A549 (cell line): ENCODE data around the gene ZGPAT. TPM values are rescaled to one million over a fixed set of nuclear protein-coding genes. Genes with fewer than 3 reads are reported as not detected.

ENCODE experiments used
- ATAC-seq, 2 experiments: fragments of 200-7000 bp in 1 of 2; fragments of >200 bp in 1 of 2; cut with Nextera tagmentation in 1 of 2; cut with Tn5 transposase in 1 of 2; 3 replicates each; pipeline versions ENCODE4 v1.8.0 to v1.9.1; 2018 to 2020; ENCODE audit warnings: mild to moderate bottlenecking in 1 of 2, moderate library complexity in 1 of 2
- CTCF ChIA-PET: fragments of 300-600 bp; sonication (Branson Sonifier 250); formaldehyde crosslinking; extraction: SDS; loops from one replicate; lab custom pipeline; 2021; ENCODE audit warnings: antibody characterized with exemption, inconsistent platforms; lab: Yijun Ruan, JAX
- POLR2A ChIA-PET: fragments of 350-600 bp; formaldehyde crosslinking; extraction: SDS; loops from one replicate; lab custom pipeline; 2021; ENCODE audit warnings: antibody characterized with exemption, inconsistent platforms; lab: Yijun Ruan, JAX
- DNase-seq, 2 experiments: peaks; one replicate each; pipeline versions ENCODE4 v3.0.0 to v3.0.0-alpha.2; 2011 to 2016; ENCODE audit warnings: low read depth in 1 of 2, low spot score in 1 of 2
- FAIRE-seq: peaks from 2 replicates; lab custom pipeline; 2011; peaks lifted over from hg19 to GRCh38; lab: Jason Lieb, UNC
- H3K27ac ChIP-seq, 2 experiments: fragments of >200 bp; sonication (Bioruptor Twin); formaldehyde crosslinking; 3 replicates each; pipeline ENCODE4 v1.5.1; 2016 to 2017
- H3K4me1 ChIP-seq: fragments of >200 bp; sonication (Bioruptor Twin); formaldehyde crosslinking; 3 replicates; pipeline ENCODE4 v1.6.1; 2016
- H3K4me2 ChIP-seq: fragments of >200 bp; sonication (Bioruptor Twin); formaldehyde crosslinking; 3 replicates; pipeline ENCODE4 v1.6.1; 2016
- H3K4me3 ChIP-seq: fragments of >200 bp; sonication (Bioruptor Twin); formaldehyde crosslinking; 3 replicates; pipeline ENCODE4 v1.5.1; 2016
- H3K9me3 ChIP-seq: fragments of >200 bp; sonication (Bioruptor Twin); formaldehyde crosslinking; 3 replicates; pipeline ENCODE4 v1.6.1; 2016
- CBX2 ChIP-seq: fragments of 200-600 bp; sonication (generic); IDR thresholded peaks from 2 replicates; pipeline ENCODE4 v1.6.1; 2016; ENCODE audit warnings: low read depth, mild to moderate bottlenecking, borderline replicate concordance
- CBX8 ChIP-seq: fragments of 200-600 bp; sonication (generic); IDR thresholded peaks from 2 replicates; pipeline ENCODE4 v1.6.1; 2016
- CHD2 ChIP-seq: fragments of 150-350 bp; IDR thresholded peaks from 2 replicates; pipeline ENCODE4 v1.6.1; 2014; ENCODE audit warnings: low read length; ENCODE audit not compliant: partially characterized antibody
- CHD4 ChIP-seq: fragments of 200-600 bp; sonication (generic); IDR thresholded peaks from 2 replicates; pipeline ENCODE4 v1.6.1; 2016; ENCODE audit warnings: antibody characterized with exemption, mild to moderate bottlenecking, borderline replicate concordance
- ESRRA ChIP-seq: fragments of 150-350 bp; IDR thresholded peaks from 2 replicates; pipeline ENCODE4 v1.6.1; 2014; ENCODE audit warnings: mild to moderate bottlenecking, low read length, borderline replicate concordance
- FOSB ChIP-seq: fragments of 250-450 bp; sonication (Bioruptor Pico); IDR thresholded peaks from 2 replicates; pipeline ENCODE4 v1.5.0; 2020; ENCODE audit warnings: mild to moderate bottlenecking, moderate library complexity
- FOSL2 ChIP-seq, 2 experiments: fragments of 450-650 bp in 1 of 2; fragments of >200 bp in 1 of 2; sonication (Bioruptor Twin) in 1 of 2; formaldehyde crosslinking; IDR thresholded peaks; 2 replicates each; pipeline versions ENCODE4 v1.5.0 to v1.6.1; 2016 to 2020; ENCODE audit warnings: mild to moderate bottlenecking in 1 of 2, moderate library complexity in 1 of 2
- FOXS1 ChIP-seq: fragments of 250-450 bp; sonication (Bioruptor Pico); IDR thresholded peaks from 2 replicates; pipeline ENCODE4 v1.5.0; 2020; ENCODE audit warnings: mild to moderate bottlenecking, moderate library complexity
- GATA3 ChIP-seq: IDR thresholded peaks from 2 replicates; pipeline ENCODE4 v1.6.1; 2012; ENCODE audit warnings: borderline replicate concordance
- HDAC2 ChIP-seq: fragments of 200-600 bp; sonication (generic); IDR thresholded peaks from 2 replicates; pipeline ENCODE4 v1.6.1; 2016
- HOXB13 ChIP-seq: fragments of 250-450 bp; sonication (Bioruptor Pico); IDR thresholded peaks from 2 replicates; pipeline ENCODE4 v1.5.0; 2020; ENCODE audit warnings: low read depth, mild to moderate bottlenecking, moderate library complexity
- KDM1A ChIP-seq: fragments of 200-600 bp; sonication (generic); IDR thresholded peaks from 2 replicates; pipeline ENCODE4 v1.6.1; 2016; ENCODE audit warnings: low read depth, mild to moderate bottlenecking
- MAZ ChIP-seq: fragments of 150-350 bp; IDR thresholded peaks from 2 replicates; pipeline ENCODE4 v1.6.1; 2014; ENCODE audit warnings: antibody characterized with exemption, low read depth, low read length, borderline replicate concordance
- MYC ChIP-seq: IDR thresholded peaks from 2 replicates; pipeline ENCODE4 v1.6.1; 2012; ENCODE audit warnings: mild to moderate bottlenecking, inconsistent platforms, low read length, improper control_type of control experiment, borderline replicate concordance
- PHF8 ChIP-seq: fragments of 200-600 bp; sonication (generic); IDR thresholded peaks from 2 replicates; pipeline ENCODE4 v1.6.1; 2016; ENCODE audit warnings: low read depth, mild to moderate bottlenecking, antibody characterized with exemption, moderate library complexity, borderline replicate concordance
- RARB ChIP-seq: fragments of 250-450 bp; sonication (Bioruptor Pico); IDR thresholded peaks from 2 replicates; pipeline ENCODE4 v1.8.0; 2021; ENCODE audit warnings: mild to moderate bottlenecking, moderate library complexity
- SMC3 ChIP-seq: fragments of >200 bp; sonication (Bioruptor Twin); formaldehyde crosslinking; IDR thresholded peaks from 3 replicates; pipeline ENCODE4 v1.6.1; 2018; ENCODE audit warnings: inconsistent platforms
- TP53 ChIP-seq: fragments of 250-450 bp; sonication (Bioruptor Pico); IDR thresholded peaks from 2 replicates; pipeline ENCODE4 v1.5.0; 2021; ENCODE audit warnings: mild to moderate bottlenecking, moderate library complexity
- ZC3H11A ChIP-seq: fragments of 450-650 bp; IDR thresholded peaks from 2 replicates; pipeline ENCODE4 v1.6.1; 2014; ENCODE audit warnings: antibody characterized with exemption, mild to moderate bottlenecking
- ZSCAN20 ChIP-seq: fragments of 250-450 bp; sonication (Bioruptor Pico); IDR thresholded peaks from 2 replicates; pipeline ENCODE4 v1.8.0; 2022; ENCODE audit warnings: mild to moderate bottlenecking, moderate library complexity
- WGBS: methylation state at CpG from one replicate; pipeline ENCODE4 v1.1.6; 2017; ENCODE audit errors: missing lambda C conversion rate; 5-methylcytosine and 5-hydroxymethylcytosine counted together
- polyA plus RNA-seq, 4 experiments: library from polyadenylated mRNA; depleted of rRNA in 3 of 4; stranded (reverse); fragments of >200 nt; fragmentation: RNase III in 1 of 4; extraction: RNeasy Plus Mini Kit Qiagen cat#74134 plus additional on column Dnase treatment in 1 of 4; gene quantifications; 2 replicates in 3 of 4; 3 replicates in 1 of 4; pipeline ENCODE4 v1.2.3, GENCODE V29; 2011 to 2017
- TF ChIP-seq, protein P1 (sequence below): fragments of >200 bp; sonication (Bioruptor Twin); formaldehyde crosslinking; IDR thresholded peaks from 2 replicates; pipeline ENCODE4 v1.6.1; 2016
- TF ChIP-seq, protein P2 (sequence below): fragments of 200-600 bp; sonication (generic); IDR thresholded peaks from 2 replicates; pipeline ENCODE4 v1.6.1; 2016; ENCODE audit warnings: antibody characterized with exemption, mild to moderate bottlenecking, moderate library complexity
- TF ChIP-seq, protein P3 (sequence below): fragments of 150-350 bp; IDR thresholded peaks from 2 replicates; pipeline ENCODE4 v1.6.1; 2014; ENCODE audit warnings: low read depth, mild to moderate bottlenecking, low read length
- TF ChIP-seq, protein P4 (sequence below): fragments of 250-450 bp; sonication (Bioruptor Pico); IDR thresholded peaks from 2 replicates; pipeline ENCODE4 v1.5.0; 2021; ENCODE audit warnings: mild to moderate bottlenecking, moderate library complexity, borderline replicate concordance

Gene ZGPAT
- polyA plus RNA-seq, 2 of the 4 experiments (the other 2 are of a cell fraction) = 9.5 to 23.9 TPM

DNA sequence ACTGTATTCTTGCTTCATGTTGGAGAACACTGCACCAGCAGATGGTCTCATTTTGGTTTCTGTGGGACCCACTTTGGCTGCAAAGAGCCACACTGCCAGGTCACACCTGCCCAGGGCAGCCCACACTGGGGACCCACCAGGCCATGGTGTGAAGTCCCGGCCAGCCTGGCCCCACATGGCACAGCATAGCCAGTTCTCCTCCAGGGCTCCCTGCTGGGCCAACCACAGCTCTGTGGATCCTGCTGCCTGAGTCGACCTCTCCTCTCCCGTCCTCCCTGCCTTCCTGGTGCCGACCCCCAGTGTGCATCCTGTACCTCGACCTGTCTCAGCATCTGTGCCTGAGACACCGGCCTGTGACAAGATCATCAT is 3.1 kb upstream of the ZGPAT start:
- no peak overlapping the region for H3K27ac ChIP-seq
- no peak overlapping the region for H3K4me2 ChIP-seq
- no peak overlapping the region for H3K4me3 ChIP-seq
- FAIRE-seq = no peak
- CTCF ChIA-PET = interaction anchor here (0.8 to 1.4 kb wide), 2 partner anchors 124 to 167 kb away, joined by 3 read pairs; partner anchors contain the start of gene PTK6
- TF ChIP-seq, protein P1, sequence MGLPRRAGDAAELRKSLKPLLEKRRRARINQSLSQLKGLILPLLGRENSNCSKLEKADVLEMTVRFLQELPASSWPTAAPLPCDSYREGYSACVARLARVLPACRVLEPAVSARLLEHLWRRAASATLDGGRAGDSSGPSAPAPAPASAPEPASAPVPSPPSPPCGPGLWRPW = no peak
- no peak for TF ChIP-seq SMC3
- TF ChIP-seq RARB (CRISPR knock-in tag) = no peak
- TF ChIP-seq TP53 (CRISPR knock-in tag) = no peak
- no peak for TF ChIP-seq MAZ
- TF ChIP-seq FOSB (CRISPR knock-in tag) = no peak
- no peak for TF ChIP-seq ZSCAN20 (CRISPR knock-in tag)
- TF ChIP-seq, protein P2, sequence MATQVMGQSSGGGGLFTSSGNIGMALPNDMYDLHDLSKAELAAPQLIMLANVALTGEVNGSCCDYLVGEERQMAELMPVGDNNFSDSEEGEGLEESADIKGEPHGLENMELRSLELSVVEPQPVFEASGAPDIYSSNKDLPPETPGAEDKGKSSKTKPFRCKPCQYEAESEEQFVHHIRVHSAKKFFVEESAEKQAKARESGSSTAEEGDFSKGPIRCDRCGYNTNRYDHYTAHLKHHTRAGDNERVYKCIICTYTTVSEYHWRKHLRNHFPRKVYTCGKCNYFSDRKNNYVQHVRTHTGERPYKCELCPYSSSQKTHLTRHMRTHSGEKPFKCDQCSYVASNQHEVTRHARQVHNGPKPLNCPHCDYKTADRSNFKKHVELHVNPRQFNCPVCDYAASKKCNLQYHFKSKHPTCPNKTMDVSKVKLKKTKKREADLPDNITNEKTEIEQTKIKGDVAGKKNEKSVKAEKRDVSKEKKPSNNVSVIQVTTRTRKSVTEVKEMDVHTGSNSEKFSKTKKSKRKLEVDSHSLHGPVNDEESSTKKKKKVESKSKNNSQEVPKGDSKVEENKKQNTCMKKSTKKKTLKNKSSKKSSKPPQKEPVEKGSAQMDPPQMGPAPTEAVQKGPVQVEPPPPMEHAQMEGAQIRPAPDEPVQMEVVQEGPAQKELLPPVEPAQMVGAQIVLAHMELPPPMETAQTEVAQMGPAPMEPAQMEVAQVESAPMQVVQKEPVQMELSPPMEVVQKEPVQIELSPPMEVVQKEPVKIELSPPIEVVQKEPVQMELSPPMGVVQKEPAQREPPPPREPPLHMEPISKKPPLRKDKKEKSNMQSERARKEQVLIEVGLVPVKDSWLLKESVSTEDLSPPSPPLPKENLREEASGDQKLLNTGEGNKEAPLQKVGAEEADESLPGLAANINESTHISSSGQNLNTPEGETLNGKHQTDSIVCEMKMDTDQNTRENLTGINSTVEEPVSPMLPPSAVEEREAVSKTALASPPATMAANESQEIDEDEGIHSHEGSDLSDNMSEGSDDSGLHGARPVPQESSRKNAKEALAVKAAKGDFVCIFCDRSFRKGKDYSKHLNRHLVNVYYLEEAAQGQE = no peak
- no peak for TF ChIP-seq GATA3
- TF ChIP-seq ESRRA = no peak
- TF ChIP-seq CBX8 = no peak
- no peak for TF ChIP-seq ZC3H11A
- no peak for TF ChIP-seq KDM1A
- TF ChIP-seq, protein P3, sequence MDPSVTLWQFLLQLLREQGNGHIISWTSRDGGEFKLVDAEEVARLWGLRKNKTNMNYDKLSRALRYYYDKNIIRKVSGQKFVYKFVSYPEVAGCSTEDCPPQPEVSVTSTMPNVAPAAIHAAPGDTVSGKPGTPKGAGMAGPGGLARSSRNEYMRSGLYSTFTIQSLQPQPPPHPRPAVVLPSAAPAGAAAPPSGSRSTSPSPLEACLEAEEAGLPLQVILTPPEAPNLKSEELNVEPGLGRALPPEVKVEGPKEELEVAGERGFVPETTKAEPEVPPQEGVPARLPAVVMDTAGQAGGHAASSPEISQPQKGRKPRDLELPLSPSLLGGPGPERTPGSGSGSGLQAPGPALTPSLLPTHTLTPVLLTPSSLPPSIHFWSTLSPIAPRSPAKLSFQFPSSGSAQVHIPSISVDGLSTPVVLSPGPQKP = no peak
- TF ChIP-seq CHD2 = no peak
- no peak for TF ChIP-seq MYC
- TF ChIP-seq FOXS1 (CRISPR knock-in tag) = no peak
- no peak for TF ChIP-seq CBX2
- TF ChIP-seq HDAC2 = no peak
- no peak for TF ChIP-seq CHD4
- WGBS = 85% methylated on average over 6 of the region's 6 CpGs
- ATAC-seq = no peak
- no peak for DNase-seq
- POLR2A ChIA-PET = interaction anchor here (0.6 kb wide), 1 partner anchor 200 kb away, joined by 3 read pairs; no protein-coding TSS in a partner anchor
- H3K4me1 ChIP-seq = peaks cover 30% of the 10 kb centered on the region
- H3K9me3 ChIP-seq = no peaks in the 10 kb centered on the region

DNA sequence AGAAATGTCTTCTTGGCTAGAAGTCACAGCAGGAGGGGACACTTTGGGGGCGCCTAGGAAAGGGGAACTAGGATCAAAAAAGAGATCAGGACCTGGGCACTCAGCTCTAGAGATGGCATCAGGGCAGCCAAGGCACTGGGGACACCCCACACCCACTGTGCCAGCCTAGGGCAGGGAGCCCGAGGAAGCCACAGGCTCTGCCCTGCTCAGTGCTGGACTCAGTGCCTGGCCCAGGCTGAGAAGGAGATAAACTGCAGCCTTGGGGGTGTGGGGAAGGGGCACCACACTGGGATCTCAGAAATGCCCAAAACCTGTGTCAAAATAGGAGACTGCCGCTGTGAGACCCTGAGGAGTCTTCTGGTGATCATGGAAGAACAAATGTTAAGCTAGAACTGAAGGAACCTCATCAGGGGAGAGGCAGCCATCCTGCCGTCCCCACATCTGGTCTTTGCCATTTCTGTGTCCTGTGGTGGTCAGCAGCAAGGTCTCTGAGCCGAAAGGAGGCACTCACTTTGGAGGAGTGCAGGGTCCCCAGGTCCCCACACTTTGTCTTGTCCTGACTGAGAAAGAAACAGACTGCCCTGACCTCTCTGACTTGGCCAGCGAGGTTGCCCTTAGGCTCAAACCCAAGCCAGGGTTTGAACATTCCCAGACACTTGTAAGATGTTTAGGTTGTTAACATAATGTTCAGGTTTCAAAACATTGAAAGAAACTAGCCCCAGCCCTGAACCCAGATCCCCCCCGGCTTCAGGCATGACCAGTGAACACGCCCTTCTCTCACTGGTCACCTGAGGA is 2.4 kb upstream of the ZGPAT start:
- ChIA-PET CTCF (interaction anchor here (0.7 to 1.5 kb wide), 5 partner anchors 8 to 168 kb away, joined by 3 to 7 read pairs (median 3); partner anchors contain the start of gene PTK6), POLR2A (interaction anchor here (0.6 kb wide), 1 partner anchor 199 kb away, joined by 3 read pairs; no protein-coding TSS in a partner anchor)

More for the DNA sequence above, 2.4 kb upstream of the ZGPAT start:
- Histone ChIP-seq H3K4me1 (peaks cover 26% of the 10 kb centered on the region), H3K4me2 (no peak overlapping the region; the same call in 2 of the 3 replicates), H3K4me3 (no peak overlapping the region), H3K9me3 (no peaks in the 10 kb centered on the region), H3K27ac (no peak overlapping the region; a peak in 1 of 6 replicates)
- FAIRE-seq (no peak), ATAC-seq (no peak), DNase-seq (no peak)
- WGBS = 82% methylated on average over 8 of the region's 8 CpGs
- TF ChIP-seq FOSL2 (IDR thresholded peaks at IDR 0.05) (no peak), FOSL2 (CRISPR knock-in tag; IDR thresholded peaks at IDR 0.05) (no peak), FOSB (CRISPR knock-in tag) (no peak), PHF8 (no peak), MYC (no peak), HOXB13 (CRISPR knock-in tag) (no peak)
- TF ChIP-seq, protein P4, sequence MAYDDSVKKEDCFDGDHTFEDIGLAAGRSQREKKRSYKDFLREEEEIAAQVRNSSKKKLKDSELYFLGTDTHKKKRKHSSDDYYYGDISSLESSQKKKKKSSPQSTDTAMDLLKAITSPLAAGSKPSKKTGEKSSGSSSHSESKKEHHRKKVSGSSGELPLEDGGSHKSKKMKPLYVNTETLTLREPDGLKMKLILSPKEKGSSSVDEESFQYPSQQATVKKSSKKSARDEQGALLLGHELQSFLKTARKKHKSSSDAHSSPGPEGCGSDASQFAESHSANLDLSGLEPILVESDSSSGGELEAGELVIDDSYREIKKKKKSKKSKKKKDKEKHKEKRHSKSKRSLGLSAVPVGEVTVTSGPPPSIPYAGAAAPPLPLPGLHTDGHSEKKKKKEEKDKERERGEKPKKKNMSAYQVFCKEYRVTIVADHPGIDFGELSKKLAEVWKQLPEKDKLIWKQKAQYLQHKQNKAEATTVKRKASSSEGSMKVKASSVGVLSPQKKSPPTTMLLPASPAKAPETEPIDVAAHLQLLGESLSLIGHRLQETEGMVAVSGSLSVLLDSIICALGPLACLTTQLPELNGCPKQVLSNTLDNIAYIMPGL (CRISPR knock-in tag) = no peak
